SIG-M5 (cell line): ENCODE data around the gene FKBP8.

Experiments used
- DNase-seq: peaks from one replicate; lab custom pipeline; 2025; lab: John Stamatoyannopoulos, UW

Gene FKBP8

GRCh38 chr19:18502246-18502637, 41.1 kb downstream of the FKBP8 start:
- DNase-seq = no peak

DNA sequence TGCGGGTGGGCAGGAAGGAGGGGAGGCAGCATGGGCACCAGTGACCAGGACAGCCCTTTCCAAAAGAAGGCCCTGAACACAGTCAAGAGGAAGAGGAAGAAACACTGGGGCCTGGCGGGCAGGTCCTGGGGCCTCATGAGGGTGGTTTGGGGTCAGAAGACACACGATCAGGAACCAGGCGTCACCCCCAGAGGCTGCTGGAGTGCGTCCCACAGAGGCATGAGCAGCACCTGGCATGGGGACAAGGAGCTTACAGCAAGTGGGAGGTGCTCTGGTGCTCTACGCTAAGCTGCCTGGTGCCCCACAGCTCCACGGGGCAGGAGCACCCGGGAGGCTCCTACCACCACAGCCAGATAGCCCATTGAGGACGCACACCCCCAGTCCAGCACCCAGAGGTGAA, 41.5 kb downstream of the FKBP8 start:
- no peak for DNase-seq

- DNase-seq = no peak
Observed at GRCh38 chr19:18501351-18501750, 42.0 kb downstream of the FKBP8 start.

DNA sequence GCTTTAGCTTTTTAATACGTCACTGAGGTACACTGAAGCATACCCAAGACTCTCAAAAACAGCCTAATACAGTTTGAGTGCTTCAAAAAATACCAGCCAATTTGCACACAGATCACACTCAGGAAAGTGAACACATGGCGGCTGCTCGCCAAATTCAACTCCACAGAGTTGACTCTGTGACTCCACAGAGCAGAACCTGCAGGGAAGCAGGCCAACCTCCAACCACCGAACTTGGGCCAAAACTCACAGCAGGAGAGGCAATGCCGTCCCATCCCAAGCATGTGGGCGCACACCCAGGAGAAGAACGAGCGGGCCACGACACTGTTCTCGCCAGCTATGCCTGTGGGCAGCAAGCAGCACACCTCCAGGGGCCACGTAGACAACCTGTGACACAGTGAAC, 42.6 kb downstream of the FKBP8 start:
- DNase-seq = no peak

DNA sequence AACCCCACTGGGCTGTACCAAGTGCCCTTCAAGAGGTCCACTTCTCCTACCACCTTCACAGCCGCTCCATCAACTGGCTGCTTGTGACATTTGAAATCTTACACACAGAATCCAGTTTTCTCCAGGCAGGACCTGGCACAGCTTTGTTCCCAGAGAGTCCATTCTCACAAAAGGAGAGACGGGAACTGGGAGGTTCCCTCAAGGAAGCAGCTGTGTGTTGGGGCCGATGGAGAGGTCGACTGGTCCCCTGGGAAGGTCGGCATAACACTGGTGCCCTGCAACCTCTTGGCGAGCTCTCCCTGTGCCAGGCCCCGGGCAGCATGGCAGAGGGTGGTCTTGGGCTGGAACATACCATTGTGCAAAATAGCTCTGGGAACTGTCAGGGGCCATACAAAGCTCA, 43.0 kb downstream of the FKBP8 start:
- no peak for DNase-seq

DNA sequence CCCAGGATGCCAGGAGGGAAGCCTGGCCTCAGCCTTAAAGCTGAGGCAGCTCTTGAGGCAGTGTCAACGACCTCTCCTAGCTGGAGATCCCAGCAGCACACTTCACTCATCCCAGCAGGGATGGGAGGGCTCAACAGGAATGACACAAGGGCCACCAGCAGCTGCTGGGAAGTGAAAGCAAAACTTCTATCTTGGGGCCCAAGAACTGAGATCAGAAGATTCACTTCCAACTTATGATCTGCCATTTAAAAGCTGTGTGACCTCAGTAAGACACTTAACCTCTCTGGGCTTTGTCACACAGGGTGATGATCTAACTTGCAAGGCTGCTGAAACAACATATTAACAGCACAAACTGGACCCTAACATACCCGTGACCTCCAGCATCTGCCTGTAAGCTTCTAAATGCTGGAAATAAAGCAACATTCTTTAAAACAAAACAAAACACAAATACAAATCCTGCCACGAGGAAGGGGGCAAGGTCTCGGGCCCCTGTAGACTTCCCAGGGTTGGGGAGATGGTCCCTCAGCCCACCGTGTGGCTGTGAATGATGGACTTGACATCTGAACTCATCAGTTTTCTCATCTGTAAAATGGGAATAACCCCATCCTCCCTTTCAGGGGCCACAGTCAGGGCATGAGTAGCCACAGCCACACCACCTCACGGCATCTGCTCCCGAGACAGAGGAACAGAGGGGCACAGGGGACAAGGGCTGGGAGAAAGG, 44.2 kb downstream of the FKBP8 start:
- no peak for DNase-seq

DNA sequence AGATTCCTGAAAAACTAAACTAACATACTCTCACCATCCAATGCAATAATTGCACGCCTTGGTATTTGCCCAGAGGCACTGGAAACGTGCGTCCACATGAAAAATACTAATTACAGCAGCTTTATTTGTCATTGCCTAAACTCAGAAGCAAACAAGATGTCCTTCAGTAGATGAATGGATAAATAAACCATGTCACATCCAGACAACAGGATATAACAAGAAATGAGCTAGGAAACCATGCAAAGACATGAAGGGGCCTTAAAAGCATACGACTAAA, 46.5 kb downstream of the FKBP8 start:
- DNase-seq = no peak

GRCh38 chr19:18496167-18496979, 47.0 kb downstream of the FKBP8 start:
- no peak for DNase-seq

GRCh38 chr19:18495204-18495911, 48.0 kb downstream of the FKBP8 start:
- no peak for DNase-seq

DNA sequence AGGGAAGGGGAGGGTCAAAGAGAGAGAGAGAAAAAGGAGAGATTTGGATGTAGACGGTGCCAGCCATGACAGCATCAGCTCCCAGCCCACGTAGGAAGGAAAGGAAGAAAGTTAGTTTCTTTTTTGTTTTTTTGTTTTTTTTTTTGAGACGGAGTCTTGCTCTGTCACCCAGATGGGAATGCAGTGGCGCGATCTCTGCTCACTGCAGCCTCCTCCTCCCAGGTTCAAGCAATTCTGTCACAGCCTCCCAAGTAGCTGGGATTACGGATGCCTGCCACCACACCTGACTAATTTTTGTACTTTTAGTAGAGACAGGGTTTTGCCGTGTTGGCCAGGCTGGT, 49.1 kb downstream of the FKBP8 start:
- no peak for DNase-seq

GRCh38 chr19:18493440-18494266, 49.7 kb downstream of the FKBP8 start:
- no peak for DNase-seq

- DNase-seq = no peak
Observed at GRCh38 chr19:18491995-18492953, 51.1 kb downstream of the FKBP8 start.

DNA sequence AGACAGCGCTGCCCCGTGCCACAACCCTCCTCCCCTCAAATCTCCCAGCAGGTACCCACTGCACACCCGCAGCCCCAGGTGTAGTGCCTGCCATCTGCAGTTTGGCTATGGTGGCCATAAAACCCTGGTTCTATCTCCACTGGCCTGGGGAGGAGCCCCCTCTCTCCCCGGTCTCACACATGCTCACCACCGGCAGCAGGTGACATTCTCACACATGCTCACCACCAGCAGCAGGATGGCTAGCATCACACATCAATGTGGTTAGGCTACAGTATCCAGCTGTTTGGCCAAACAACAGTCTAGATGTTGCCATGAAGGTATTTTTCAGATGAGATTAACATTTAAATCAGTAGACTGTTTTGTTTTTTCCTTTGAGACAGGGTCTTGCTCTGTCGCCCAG, 52.6 kb downstream of the FKBP8 start:
- no peak for DNase-seq

DNA sequence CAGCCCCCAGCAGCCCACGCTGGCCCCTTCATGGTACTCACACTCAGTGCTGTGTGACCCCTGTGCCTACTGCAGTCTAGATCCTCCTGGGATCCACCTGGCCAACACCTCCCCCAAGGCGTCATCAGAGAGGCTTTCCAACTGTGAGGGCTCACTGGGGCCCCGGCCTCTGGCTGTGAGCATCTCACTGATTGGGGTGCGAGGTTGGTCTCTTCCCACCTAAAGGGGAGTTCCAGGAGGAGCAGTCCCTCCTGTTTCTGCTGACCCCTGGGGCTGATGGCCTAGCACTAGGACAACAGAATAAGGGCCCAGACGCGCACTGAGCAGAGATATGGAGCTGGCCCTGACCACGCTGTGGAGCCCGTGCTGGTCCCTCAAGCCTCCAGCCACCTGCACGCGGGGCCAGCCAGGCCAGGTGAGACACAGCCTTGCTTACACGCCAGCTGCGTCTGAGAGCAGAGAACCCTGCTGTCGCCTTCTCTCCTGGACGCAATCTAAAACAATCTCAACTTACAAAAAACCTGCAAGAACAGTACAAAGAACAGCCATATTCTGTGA, 53.7 kb downstream of the FKBP8 start:
- DNase-seq = no peak

GRCh38 chr19:18488838-18489626, 54.3 kb downstream of the FKBP8 start:
- no peak for DNase-seq

DNA sequence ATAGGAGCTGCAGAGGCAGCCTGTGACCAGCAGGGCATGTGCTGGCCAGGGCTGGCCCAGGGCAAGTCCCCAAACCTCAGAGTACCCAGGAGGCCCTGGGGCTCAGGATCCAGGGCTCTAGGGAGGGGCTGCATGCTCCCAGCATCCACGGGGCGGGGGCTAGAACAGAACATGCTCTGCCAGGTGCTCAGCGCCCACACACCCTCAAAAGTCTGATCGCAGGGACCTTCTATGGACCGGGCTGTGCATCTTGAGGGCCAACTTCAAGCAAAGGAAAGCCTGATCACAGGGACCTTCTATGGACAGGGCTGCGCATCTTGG, 55.0 kb downstream of the FKBP8 start:
- no peak for DNase-seq

- DNase-seq = no peak
Observed at GRCh38 chr19:18487576-18488402, 55.6 kb downstream of the FKBP8 start.

- DNase-seq = no peak
Observed at GRCh38 chr19:18486746-18487145, 56.6 kb downstream of the FKBP8 start.

DNA sequence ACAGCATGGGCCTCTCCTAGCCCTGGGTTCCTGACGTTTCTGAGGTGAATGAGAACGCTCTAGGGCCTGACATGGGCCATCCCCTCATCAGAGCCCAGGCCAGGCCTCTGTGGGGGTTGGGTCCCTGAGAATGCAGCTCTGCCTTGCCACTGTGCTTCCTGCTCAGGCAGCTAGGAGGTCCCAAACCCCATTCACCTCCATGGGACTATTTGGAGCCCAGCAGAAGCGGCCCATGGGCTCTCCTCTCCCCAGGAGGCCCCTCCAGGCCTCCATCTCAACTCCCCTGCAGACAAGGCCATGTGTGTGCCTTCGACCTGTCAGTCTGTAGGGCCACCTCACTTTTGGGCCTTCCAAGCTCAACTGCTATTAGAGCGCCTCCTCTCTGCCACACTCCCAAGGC, 58.4 kb downstream of the FKBP8 start:
- no peak for DNase-seq
